Measurements from ENCODE around the gene CORO2A.
"Not testable (repeated sequence)": the region's sequence is repeated elsewhere in the genome, so short reads cannot be mapped to it uniquely, and the experiment has no call there.

Gene CORO2A

DNA sequence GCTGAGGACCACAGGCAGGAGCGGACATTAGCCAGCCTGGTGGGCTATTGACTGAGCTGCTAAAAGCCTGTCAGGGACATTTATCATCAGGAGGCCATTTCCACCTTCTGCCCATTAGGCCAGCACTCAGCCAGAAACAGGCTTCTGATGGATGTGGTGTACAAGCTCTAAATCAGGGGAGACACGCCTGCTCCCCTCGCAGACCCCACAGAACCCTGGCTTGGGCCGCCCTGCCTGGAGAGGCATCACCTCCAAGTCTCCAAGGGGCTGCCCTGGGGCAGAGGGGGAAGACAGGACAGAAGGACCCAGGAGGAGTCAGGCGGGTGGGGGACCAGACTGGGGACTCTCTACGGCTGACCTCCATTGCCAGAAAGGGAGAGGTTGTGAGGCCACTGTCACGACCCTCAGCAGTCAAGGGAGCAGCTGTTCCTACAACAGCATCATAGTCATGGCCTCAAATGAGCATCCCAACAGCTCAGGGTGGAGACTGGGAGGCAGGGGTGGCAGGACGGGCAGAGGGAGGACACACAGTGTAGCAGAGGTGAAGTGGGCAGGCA, 49.4 kb downstream of the CORO2A start:
- in situ Hi-C loops (cut with HindIII; ENCODE audit: low sequenced_read_pairs) = no loop called here

DNA sequence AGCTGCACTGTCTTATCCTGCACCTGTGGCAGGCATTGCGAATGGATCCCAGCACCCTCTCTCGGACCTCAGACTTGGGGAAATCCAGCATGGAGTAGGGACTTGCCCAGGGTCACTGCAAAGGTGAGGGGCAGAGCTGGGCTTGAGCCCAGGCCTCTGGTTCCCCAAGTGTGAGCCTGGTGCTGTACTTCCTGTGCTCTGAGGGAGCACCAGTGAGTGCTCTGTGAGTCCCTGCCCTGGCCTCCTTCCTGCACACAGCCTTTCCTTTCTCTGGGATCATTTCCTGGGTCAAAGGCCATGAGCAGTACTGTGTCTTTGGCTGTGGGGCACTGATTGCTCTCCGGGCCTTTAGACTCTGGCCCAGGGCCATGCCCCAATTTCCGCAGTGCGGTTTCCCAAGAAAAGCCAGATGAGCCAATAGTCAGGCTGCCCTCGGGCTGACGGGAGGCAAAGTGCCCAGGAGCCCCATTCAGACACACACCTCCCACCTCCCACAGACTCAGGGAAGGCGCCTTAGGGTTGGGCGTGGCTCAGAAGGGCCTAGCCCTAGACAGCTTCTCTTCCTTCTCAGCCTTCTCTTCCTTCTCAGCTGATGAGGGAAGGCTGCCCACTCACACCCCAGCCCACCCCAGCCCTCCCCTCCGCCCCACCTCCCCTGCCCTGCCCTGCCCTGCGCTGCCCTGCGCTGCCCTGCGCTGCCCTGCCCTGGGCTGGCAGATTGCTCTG, 50.1 kb downstream of the CORO2A start:
- in situ Hi-C loops (cut with HindIII; ENCODE audit: low sequenced_read_pairs) = no loop called here

DNA sequence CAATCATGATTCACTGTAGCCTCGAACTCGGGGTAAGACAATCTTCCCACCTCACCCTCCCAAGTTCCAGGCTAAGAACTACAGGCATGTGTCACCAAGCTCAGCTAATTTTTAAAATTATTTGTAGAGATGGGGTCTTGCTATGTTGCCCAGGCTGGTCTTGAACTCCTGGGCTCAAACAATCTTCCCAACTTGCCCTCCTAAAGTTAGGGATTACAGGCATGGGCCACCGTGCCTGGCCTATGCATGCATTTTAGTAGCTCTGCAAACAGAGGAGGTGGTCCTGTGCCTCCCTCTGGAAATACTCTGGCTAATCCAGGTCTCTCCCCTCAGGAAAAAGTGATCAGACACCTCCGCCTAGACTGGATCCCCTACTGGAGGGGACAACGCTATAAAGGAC, 51.9 kb downstream of the CORO2A start:
- in situ Hi-C loops (cut with HindIII; ENCODE audit: low sequenced_read_pairs) = no loop called here

DNA sequence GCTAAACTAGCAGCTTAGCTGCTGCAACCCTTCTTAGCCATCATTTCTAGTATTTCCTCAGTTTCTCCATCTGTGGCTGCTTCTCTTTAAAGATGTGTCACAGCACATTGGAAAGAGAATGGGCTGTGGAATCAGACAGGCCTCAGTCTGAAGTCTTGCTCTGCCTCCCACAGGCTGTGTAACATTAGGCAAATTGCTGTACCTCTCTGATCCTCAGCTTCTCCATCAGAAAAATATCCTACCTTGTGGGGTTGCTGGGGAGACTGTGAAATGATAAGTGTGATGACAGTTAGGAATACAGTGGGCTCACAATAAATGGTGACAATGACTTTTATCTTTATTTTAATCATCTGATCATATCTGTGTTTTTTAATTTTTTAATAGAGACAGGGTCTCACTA, 55.9 kb downstream of the CORO2A start:
- in situ Hi-C loops (cut with HindIII; ENCODE audit: low sequenced_read_pairs) = no loop called here

DNA sequence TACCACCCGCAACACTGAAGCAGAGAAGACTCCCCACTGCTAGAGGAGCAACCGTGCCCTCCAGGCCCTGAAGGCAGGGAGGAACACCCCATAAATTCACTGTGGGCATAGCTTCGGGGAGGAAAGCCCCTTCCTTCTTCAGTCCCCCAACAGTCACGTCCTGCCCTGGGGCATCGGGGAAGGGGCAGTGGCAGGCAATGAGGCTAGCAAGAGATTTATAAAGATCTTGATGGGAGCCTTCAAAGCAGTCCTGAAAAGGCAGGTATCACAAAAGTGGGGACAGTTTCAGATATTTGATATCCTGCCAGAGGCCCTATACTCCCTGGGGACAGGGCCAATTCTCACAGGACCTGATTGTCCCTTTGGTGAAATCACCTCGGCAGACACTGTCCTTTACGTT, 56.5 kb downstream of the CORO2A start:
- in situ Hi-C loops (cut with HindIII; ENCODE audit: low sequenced_read_pairs) = no loop called here

DNA sequence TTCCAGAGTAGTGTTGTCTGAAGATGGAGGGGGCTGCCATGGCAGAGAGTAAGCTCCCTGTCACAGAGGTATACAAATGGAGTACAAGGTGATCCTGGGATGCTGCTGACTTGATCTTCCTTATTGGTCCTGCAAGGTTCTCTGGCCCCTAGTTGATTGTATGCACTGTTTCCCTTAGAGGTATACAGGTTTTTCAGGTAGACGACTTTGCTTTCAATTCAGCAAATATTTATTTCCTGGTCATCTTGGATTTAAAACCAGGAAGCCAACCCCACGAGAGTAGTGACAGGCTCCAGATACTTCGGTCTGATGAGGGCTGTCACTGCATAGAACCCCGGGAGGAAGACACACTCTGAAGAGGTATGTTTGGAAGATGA, 56.9 kb downstream of the CORO2A start:
- in situ Hi-C loops (cut with HindIII; ENCODE audit: low sequenced_read_pairs) = no loop called here

DNA sequence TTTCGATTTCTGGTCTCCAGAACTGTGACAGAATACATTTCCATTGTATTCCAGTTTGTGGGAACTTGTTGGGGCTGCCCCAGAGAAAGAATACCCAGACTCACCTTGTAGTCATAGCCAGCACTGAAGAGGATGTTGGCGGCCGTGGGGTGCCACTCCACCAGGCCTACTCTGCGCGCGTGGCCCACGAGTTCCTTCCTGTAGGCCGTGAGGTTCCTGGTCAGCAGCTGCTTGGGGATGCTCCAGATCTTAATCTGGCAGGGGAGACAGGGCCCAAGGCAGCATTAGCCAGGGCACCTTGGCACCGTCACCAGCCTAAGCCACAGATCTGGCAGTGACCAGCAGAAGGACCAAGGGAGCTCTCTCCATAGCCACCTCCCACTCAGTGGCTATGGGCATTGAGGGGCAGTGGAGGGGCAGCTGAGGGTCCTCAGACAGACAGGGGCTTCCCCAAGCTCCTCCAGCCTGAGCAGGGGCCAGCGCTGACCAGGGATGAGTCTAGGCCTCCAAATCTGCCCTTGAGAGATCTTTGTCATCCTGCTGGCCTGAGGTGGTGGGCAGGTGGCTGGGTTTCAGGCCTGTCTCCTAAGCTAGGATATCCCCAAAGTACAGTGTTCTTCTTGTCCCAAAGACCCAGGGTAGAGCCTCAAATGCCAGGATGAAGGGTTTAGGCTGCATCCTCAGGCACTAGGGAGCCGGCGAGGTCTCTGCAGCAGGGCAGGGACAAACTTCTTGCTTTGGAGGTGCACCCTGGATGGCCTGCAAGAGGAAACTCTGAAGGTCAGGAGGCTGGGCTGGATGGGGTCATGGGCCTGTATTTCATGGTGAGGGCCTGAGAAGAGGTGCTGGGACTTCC, 57.5 kb downstream of the CORO2A start:
- in situ Hi-C loops (cut with HindIII; ENCODE audit: low sequenced_read_pairs) = no loop called here

DNA sequence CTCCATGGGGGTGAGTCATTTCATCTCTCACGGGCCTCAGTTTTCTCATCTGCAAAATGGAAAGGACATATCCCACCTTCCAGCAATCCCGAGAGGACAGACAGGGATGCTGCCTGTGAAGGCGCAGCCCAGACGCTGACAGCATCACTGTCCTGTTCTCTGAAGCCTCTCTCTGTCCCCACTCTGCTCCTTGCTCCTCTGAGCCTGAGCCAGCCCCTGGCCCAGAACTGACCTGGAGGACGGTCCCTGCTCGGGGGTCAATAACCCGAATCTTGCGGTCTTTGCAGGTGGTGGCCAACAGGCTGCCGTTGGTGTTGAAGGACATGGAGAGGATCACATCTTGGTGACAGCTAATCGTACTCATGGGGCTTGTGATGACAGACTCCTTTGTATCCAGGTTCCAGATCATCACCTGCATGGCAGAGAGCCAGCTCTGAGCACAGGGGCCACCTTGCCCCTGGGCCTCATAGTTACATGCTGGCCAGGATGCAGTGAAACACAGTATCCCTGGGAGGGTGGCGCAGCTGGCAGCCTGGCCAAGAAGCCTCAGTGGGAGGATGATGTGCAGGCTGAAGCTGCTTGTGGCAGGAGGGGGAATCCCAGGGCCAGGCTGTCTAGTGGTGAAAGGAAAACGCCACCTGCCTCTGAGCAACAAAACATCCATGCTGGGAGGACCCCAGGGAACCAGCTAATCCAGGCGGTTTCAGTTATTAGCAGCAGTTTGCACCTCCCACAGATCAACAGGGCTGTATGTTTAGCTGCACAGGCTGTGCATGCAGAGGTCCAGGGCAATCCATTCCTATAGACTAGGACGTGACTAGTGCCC, 59.4 kb downstream of the CORO2A start:
- in situ Hi-C loops (cut with HindIII; ENCODE audit: low sequenced_read_pairs) = no loop called here

DNA sequence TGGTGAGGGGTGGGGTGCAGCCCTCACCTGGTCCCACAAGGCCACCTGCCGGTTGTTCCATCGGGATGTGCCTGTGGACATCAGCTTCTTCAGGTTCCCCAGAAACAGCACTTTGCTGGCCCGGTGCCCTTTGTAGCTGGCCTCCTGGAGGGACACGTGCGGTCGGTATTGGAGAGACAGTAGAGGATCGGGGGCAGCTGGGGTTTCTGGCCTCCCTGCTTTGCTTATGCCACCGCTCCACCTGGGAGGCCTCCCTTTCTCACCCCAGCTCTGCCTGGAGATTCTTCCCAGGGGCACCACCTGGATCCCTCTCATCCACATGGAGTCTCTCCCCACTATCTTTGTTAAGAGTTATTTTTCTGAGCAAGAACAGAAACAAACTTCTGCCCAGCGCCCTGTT, 60.3 kb downstream of the CORO2A start:
- in situ Hi-C loops (cut with HindIII; ENCODE audit: low sequenced_read_pairs) = no loop called here

DNA sequence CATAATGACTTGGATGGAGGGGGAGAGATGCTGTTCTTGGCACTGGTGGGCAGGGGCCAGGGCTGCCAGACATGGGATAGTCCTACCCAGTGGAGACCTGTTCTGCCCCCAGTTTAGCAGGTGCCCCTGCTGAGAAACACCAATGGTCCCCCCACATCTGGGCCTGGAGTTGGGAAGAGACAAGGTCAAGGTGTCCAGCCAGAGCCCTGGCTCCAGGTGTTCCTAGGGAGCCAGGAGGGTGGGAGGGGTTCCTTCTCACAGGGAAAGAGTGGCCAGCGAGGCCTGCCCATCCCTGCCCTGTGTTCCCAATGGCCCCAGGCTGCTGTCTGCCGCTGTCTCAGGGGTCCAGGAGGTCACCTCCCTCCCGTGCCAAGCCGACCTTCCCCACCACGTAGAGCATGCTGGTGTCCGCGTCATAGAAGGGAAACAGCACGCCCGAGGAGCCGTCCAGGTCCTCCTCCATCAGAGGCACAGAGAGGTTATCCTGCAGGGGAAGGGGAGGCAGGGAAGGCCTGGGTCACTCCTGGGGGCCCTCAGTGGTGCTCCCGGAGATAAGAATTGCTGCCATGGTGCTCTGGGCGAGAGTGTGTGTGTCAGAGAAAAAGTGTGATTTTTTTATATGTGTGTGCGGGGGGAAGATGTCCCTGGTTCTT, 61.7 kb downstream of the CORO2A start:
- in situ Hi-C loops (cut with HindIII; ENCODE audit: low sequenced_read_pairs) = no loop called here

DNA sequence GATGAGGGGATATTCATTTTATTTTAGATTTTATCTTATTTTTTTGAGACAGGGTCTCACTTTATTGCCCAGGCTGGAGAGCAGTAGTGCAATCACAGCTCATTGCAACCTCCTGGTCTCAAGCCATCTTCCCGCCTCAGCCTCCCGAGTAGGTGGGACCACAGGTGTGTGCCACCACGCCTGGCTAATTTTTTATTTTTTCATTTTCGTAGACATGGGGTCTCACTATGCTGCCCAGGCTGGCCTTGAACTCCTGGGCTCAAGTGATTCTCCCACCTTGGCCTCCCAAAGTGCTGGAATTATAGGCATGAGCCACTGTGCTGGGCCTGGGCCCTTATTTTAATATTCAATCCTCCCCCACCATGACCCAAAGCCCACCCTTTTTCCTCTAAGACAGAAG, 62.4 kb downstream of the CORO2A start:
- in situ Hi-C loops (cut with HindIII; ENCODE audit: low sequenced_read_pairs) = not testable (repeated sequence)

DNA sequence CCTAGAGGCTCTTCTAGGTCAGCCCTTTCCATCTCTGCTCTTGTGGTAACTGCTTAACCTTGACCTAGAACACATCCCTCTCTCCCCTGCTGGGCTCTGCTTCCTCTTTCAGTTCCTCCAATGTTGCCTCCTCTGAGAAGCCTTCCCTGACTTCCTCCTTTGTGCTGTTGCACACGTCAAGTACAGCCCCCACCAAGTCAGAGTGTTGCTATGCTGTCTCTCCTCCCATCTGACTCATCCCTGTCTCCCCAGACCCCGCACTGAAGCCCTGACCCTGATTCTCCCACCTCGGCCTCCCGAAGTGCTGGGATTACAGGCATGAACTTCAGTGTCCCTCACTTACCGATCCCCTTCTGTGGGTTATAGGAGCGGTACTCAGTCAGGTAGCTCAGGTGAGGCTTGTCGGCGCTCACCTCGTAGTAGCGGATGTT, 63.0 kb downstream of the CORO2A start:
- in situ Hi-C loops (cut with HindIII; ENCODE audit: low sequenced_read_pairs) = loop anchor here (10.0 kb wide), 1 partner anchor 135 kb away; no protein-coding TSS in a partner anchor

DNA sequence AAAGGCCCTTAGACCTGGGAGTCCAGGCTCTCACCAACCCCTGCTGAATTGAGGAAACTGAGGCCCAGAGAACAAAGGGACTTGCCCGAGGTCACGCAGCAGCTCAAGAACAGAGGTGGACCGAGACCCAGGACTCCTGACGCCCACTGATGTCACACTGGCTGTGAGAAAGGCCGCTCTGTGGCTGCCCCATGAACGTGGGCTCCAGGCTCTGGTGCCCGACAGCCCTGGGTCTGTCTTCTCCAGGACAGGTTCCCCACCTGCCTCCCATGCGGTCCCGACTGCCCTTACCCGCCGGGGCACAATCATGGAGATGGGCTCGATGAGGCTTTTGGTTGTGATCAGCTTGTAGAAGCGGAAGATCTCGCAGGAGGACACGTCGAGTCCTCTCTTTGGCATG, 64.1 kb downstream of the CORO2A start:
- in situ Hi-C loops (cut with HindIII; ENCODE audit: low sequenced_read_pairs) = loop anchor here (10.0 kb wide), 1 partner anchor 136 kb away; no protein-coding TSS in a partner anchor

DNA sequence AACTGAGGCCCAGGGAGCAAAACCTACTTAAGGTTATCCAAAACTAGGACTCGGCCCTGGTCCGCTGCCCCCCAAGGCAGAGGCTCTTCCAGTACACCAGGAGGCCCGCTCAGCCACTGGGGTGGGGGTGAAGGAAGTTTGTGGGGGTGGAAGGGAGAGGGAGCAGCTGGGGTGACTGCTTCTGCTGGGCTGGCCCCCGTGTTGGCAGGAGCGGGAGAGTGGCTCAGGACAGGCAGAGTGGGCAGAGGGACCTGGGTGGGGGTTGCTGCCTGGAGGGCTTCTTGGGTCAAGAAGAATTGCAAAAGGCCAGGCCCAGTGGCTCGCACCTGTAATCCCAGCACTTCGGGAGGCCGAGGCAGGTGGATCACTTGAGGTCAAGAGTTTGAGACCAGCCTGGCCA, 65.2 kb downstream of the CORO2A start:
- in situ Hi-C loops (cut with HindIII; ENCODE audit: low sequenced_read_pairs) = loop anchor here (10.0 kb wide), 1 partner anchor 138 kb away; no protein-coding TSS in a partner anchor

DNA sequence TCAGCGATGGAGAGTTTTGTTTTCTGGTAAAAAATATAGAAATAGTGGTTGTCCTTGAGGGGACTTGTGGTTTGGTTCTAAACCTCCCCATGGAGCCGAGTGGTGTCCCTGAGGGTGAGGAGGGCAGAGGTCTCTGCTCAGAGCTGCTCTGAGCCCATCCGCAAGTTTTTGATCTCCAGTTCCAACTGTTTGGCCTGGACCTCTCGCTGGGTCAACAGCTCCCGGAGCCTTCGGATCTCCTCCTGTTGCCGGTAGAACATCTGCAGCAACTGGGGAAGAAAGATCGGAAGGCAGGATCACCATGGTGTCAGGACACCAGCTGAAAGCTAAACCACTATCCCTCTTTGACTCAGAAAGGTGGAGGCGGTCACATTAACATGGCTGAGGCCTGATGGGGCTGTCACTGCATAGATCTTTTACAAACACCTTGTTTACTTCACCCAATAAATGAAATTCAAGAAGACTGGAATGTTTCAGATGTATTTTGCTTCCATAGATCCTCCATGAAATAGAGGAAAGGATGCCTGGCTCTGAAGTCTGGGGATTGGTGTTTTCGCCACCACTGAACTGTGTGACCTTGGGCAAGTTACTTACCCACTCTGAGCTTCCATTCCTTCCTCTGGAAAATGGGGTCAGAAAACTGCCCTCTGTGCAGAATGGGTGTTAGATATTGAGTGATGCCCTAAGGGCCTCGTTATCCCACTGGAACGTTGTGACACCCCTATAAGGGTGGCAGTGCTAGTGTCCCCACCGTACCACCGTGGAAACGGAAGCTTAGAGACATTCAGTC, 67.6 kb downstream of the CORO2A start:
- in situ Hi-C loops (cut with HindIII; ENCODE audit: low sequenced_read_pairs) = loop anchor here (10.0 kb wide), 1 partner anchor 140 kb away; no protein-coding TSS in a partner anchor

DNA sequence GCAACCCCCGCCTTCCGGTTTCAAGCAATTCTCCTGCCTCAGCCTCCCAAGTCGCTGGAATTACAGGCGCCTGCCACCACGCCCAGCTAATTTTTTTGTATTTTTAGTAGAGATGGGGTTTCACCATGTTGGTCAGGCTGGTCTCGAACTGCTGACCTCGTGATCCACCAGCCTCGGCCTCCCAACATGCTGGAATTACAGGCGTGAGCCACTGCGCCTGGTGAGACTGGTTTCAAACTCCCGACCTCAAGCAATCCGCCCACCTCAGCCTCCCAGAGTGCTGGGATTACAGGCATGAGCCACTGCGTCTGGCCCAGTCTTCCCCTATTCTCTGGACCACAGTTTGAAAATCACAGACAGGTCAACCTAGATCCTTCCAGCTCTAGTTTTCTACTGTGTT, 68.3 kb downstream of the CORO2A start:
- in situ Hi-C loops (cut with HindIII; ENCODE audit: low sequenced_read_pairs) = loop anchor here (10.0 kb wide), 1 partner anchor 141 kb away; no protein-coding TSS in a partner anchor

DNA sequence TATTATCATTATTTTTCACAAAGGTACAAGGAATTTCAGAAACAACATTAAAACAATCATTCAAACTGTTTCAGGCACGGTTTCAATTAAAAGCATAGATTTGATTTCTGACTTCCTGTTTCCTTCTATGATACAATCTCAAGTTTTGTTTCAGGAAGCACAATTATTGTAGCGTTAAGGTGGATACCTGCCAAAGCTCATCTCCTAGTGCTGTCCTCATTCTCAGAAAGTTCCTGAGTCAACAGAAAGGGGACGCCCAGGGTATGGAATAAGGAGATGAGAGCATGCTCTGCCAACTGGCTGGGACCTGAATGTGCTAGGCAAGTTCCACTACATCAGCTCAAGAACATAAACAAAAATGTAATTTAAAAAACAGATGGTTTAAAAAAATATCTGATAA, 71.4 kb downstream of the CORO2A start:
- in situ Hi-C loops (cut with HindIII; ENCODE audit: low sequenced_read_pairs) = loop anchor here (10.0 kb wide), 1 partner anchor 144 kb away; no protein-coding TSS in a partner anchor

DNA sequence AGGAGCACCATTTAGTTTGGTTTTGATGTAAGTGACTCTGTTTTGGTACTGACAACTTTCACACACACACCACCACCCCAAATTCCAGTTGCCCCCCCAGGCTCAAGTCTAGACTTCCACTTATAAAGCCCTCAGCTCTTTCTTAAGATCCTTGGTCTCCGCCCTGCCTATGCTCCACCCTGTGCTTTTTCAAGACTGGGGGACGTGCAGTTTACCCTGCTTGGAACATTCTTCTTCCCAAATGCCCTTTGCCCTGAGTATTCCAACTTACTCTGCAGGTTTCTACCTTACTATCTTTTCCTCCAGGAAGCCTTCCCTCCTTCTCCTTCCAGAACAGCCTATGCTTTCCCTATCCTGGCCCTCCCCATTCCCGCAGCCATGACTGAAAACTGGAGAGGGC, 72.0 kb downstream of the CORO2A start:
- in situ Hi-C loops (cut with HindIII; ENCODE audit: low sequenced_read_pairs) = loop anchor here (10.0 kb wide), 1 partner anchor 144 kb away; no protein-coding TSS in a partner anchor

Data from endothelial cell of hepatic sinusoid (primary cell).